Breast epithelium (tissue), 3 donors: Measurements from ENCODE around the gene STX8.

Experiments used
- CTCF ChIP-seq, 3 donors: fragments of 450-650 bp; IDR thresholded peaks; one replicate each; pipeline ENCODE4 v1.5.1; 2016 to 2017; ENCODE audit warnings: antibody characterized with exemption in 3 of 3, mild to moderate bottlenecking in 3 of 3, moderate library complexity in 3 of 3
- POLR2A ChIP-seq: fragments of 450-650 bp; IDR thresholded peaks from one replicate; pipeline ENCODE4 v1.6.1; 2016; ENCODE audit warnings: antibody characterized with exemption, mild to moderate bottlenecking, moderate library complexity
- POLR2AphosphoS5 ChIP-seq, 3 donors: sonication (generic); formaldehyde crosslinking; IDR thresholded peaks; one replicate each; pipeline ENCODE4 v1.6.1; 2017; ENCODE audit warnings: antibody characterized with exemption in 3 of 3

- TF ChIP-seq CTCF (IDR thresholded peaks at IDR 0.05) (no peak), POLR2A (no peak), POLR2AphosphoS5 (IDR thresholded peaks at IDR 0.05) (no peak)
Measured at GRCh38 chr17:9408868-9409829, 166.5 kb downstream of the STX8 start.
